K562 (cell line): ENCODE measurements around the gene IQCK. TPM values are rescaled to one million over a fixed set of nuclear protein-coding genes. Genes with fewer than 3 reads are reported as not detected.

Experiments used
- ATAC-seq: fragments of 200-7000 bp; cut with Tn5 transposase; 3 replicates; pipeline ENCODE4 v1.9.1; 2020; ENCODE audit warnings: moderate library complexity
- BruUV-seq: library from RNA; stranded (reverse); fragments of 400-500 nt; replicated peaks from 2 replicates; lab custom pipeline; 2021; lab: Mats Ljungman, UMichigan
- CTCF ChIA-PET: fragments of 300-600 bp; formaldehyde crosslinking; extraction: SDS; loops from one replicate; lab custom pipeline; 2021; ENCODE audit warnings: low intra/inter-chr PET ratio; lab: Yijun Ruan, JAX
- POLR2A ChIA-PET: fragments of 300-600, 350-650 bp; sonication (Branson Sonifier 250); formaldehyde crosslinking; extraction: SDS; loops from one replicate; lab custom pipeline; 2021; ENCODE audit warnings: antibody characterized with exemption, inconsistent platforms; lab: Yijun Ruan, JAX
- DNase-seq, 4 experiments: peaks; one replicate each; pipeline versions ENCODE4 v3.0.0 to v3.0.0-alpha.2; 2011 to 2018; ENCODE audit warnings: low spot score in 3 of 4, mixed read lengths in 3 of 4; ENCODE audit errors: extremely low read depth in 1 of 4
- FAIRE-seq: peaks from 2 replicates; lab custom pipeline; 2011; peaks lifted over from hg19 to GRCh38; lab: Jason Lieb, UNC
- H2AFZ ChIP-seq: 2 replicates; pipeline ENCODE4 v1.6.0; 2011; ENCODE audit warnings: low read depth, low read length, control low read depth, inconsistent platforms
- H3K27ac ChIP-seq: fragments of 200-600 bp; 3 replicates; pipeline ENCODE4 v1.8.0; 2011; ENCODE audit warnings: low read depth, mild to moderate bottlenecking, control low read depth, inconsistent platforms, low read length, moderate library complexity, mixed read lengths; ENCODE audit errors: extremely low read depth
- H3K27me3 ChIP-seq, 2 experiments: fragments of 300-600 bp in 1 of 2; 2 replicates in 1 of 2; 3 replicates in 1 of 2; pipeline versions ENCODE4 v1.6.0 to v1.8.0; 2011; ENCODE audit warnings: inconsistent platforms in 2 of 2, low read length in 2 of 2, mild to moderate bottlenecking in 1 of 2, mixed read lengths in 1 of 2, moderate library complexity in 1 of 2; ENCODE audit not compliant: control insufficient read depth in 2 of 2, insufficient read depth in 2 of 2
- H3K36me3 ChIP-seq: fragments of 300-600 bp; 3 replicates; pipeline ENCODE4 v1.8.0; 2011; ENCODE audit warnings: mild to moderate bottlenecking, low read length, inconsistent platforms; ENCODE audit not compliant: control insufficient read depth, insufficient read depth
- H3K4me1 ChIP-seq, 2 experiments: fragments of 200-600 bp in 1 of 2; replicated peaks in 1 of 2; 2 replicates in 1 of 2; 3 replicates in 1 of 2; pipeline versions ENCODE4 v1.5.1 to v1.8.0; 2011; ENCODE audit warnings: inconsistent platforms in 2 of 2, low read length in 2 of 2, mild to moderate bottlenecking in 1 of 2, mixed read lengths in 1 of 2, moderate library complexity in 1 of 2; ENCODE audit not compliant: control insufficient read depth in 2 of 2, insufficient read depth in 2 of 2
- H3K4me2 ChIP-seq: 2 replicates; pipeline ENCODE4 v1.6.1; 2011; ENCODE audit warnings: low read length, control low read depth, inconsistent platforms, mixed read lengths; ENCODE audit not compliant: insufficient read depth
- H3K4me3 ChIP-seq: fragments of 200-600 bp; sonication (generic), shearing (Covaris generic); 2 replicates; pipeline ENCODE4 v1.5.1; 2016; ENCODE audit warnings: control low read depth, inconsistent platforms
- H3K79me2 ChIP-seq: fragments of 200-600 bp; 3 replicates; pipeline ENCODE4 v1.8.0; 2011; ENCODE audit warnings: low read length, inconsistent platforms; ENCODE audit not compliant: control insufficient read depth, insufficient read depth
- H3K9ac ChIP-seq, 2 experiments: 2 replicates each; pipeline versions ENCODE4 v1.6.0 to v1.6.1; 2011; ENCODE audit warnings: low read depth in 2 of 2, low read length in 2 of 2, control low read depth in 1 of 2, inconsistent platforms in 1 of 2, mild to moderate bottlenecking in 1 of 2, mixed read lengths in 1 of 2; ENCODE audit not compliant: insufficient read depth in 1 of 2
- H3K9me1 ChIP-seq: one replicate; pipeline ENCODE4 v1.6.0; 2011; ENCODE audit warnings: inconsistent platforms, mild to moderate bottlenecking, low read length, moderate library complexity; ENCODE audit not compliant: control insufficient read depth, insufficient read depth
- H3K9me3 ChIP-seq: replicated peaks from 2 replicates; pipeline ENCODE4 v1.5.1; 2011; ENCODE audit warnings: low read depth, low read length, inconsistent platforms; ENCODE audit not compliant: control insufficient read depth, insufficient read depth
- H4K20me1 ChIP-seq: replicated peaks from 2 replicates; pipeline ENCODE4 v1.6.1; 2011; ENCODE audit warnings: low read length, inconsistent platforms, mixed read lengths; ENCODE audit not compliant: control insufficient read depth, insufficient read depth
- EHMT2 ChIP-seq: fragments of 450-650 bp; IDR thresholded peaks from 2 replicates; pipeline ENCODE4 v1.6.1; 2018; ENCODE audit warnings: antibody characterized with exemption
- NR2F6 ChIP-seq: fragments of 450-650 bp; formaldehyde crosslinking; IDR thresholded peaks from 2 replicates; pipeline ENCODE4 v1.4.0; 2020; ENCODE audit warnings: mild to moderate bottlenecking
- PML ChIP-seq: IDR thresholded peaks from 2 replicates; pipeline ENCODE4 v1.6.1; 2012; ENCODE audit warnings: low read length, inconsistent platforms
- ZNF76 ChIP-seq: fragments of 250-450 bp; sonication (Bioruptor Pico); IDR thresholded peaks from 2 replicates; pipeline ENCODE4 v1.4.0; 2020; ENCODE audit warnings: mild to moderate bottlenecking, moderate library complexity, borderline replicate concordance
- WGBS: fragments of 100-300 bp; shearing (Covaris generic); methylation state at CpG from one replicate; pipeline ENCODE4 v1.1.6; 2016; ENCODE audit warnings: low coverage, mixed read lengths; ENCODE audit not compliant: insufficient coverage; ENCODE audit errors: missing lambda C conversion rate; 5-methylcytosine and 5-hydroxymethylcytosine counted together
- in situ Hi-C: fragments of 300-500 bp; cut with MboI; formaldehyde crosslinking; loops from 4 replicates; pipeline ENCODE4 v1.15.0; 2018; ENCODE audit warnings: inconsistent platforms, mixed read lengths
- intact Hi-C: fragments of 100-400 bp; cut with micrococcal nuclease; formaldehyde crosslinking; loops from 2 replicates; pipeline ENCODE4 v1.14.2; 2022
- polyA plus RNA-seq, 8 experiments: library from polyadenylated mRNA; depleted of rRNA in 4 of 8; stranded (reverse) in 5 of 8; unstranded in 3 of 8; fragments of >200 nt; fragmentation: Nextera tagmentation in 2 of 8; fragmentation: Illumina TruSeq in 1 of 8; extraction: Ambion mirVana in 2 of 8; extraction: Trizol in 1 of 8; gene quantifications; 2 replicates each; pipeline versions ENCODE4 v1.2.1 to v1.2.3, GENCODE V29; 2011 to 2014; ENCODE audit warnings: inconsistent platforms in 1 of 8, missing spikeins in 1 of 8
- total RNA-seq, 7 experiments: library from RNA; depleted of rRNA in 6 of 7; stranded (reverse); fragments of >200 nt in 6 of 7; fragmentation: Illumina TruSeq in 2 of 7; extraction: Trizol in 2 of 7; gene quantifications; 2 replicates each; pipeline versions ENCODE4 v1.2.1 to v1.2.3, GENCODE V29; 2011 to 2021; ENCODE audit warnings: low replicate concordance in 1 of 7
- TF ChIP-seq, protein P1 (sequence below): sonication (generic); formaldehyde crosslinking; IDR thresholded peaks from 2 replicates; pipeline ENCODE4 v1.9.0; 2022; ENCODE audit warnings: mild to moderate bottlenecking, missing genetic modification reagents
- TF ChIP-seq, protein P2 (sequence below): fragments of 200-400 bp; formaldehyde crosslinking; IDR thresholded peaks from 2 replicates; pipeline ENCODE4 v1.6.1; 2017; ENCODE audit warnings: mild to moderate bottlenecking, low read depth, low read length, moderate library complexity

The IQCK gene
- total and polyA plus RNA-seq, 9 of the 15 experiments (the other 6 are each of a cell fraction or from before 2014, with no cell fraction given) = 5.2 to 12.2 (median 7.3) TPM

DNA sequence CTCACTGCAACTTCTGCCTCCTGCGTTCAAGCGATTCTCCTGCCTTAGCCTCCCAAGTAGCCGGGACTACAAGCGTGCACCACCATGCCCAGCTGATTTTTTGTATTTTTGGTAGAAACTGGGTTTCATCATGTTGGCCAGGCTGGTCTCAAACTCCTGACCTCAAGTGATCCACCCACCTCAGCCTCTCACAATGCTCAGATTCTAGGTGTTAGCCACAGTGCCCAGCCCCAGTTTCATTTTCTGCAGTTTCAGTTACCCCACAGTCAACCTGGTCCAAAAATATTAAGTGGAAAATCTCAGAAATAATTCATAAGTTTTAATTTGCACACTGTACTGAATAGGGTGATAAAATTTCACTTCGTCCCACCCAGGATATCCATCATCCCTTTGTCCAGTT lies 28.7 kb upstream of the IQCK start:
- Histone ChIP-seq H3K9ac (no peak overlapping the region), H3K4me1 (no peaks in the 10 kb centered on the region), H3K9me1 (no peaks in the 10 kb centered on the region), H3K79me2 (no peaks in the 10 kb centered on the region), H3K4me3 (no peak overlapping the region), H2AFZ (no peak overlapping the region), H3K27ac (no peak overlapping the region), H3K4me2 (no peak overlapping the region), H3K36me3 (peaks cover 2% of the 10 kb centered on the region; the same call in 1 of the 3 replicates), H3K27me3 (no peaks in the 10 kb centered on the region), H4K20me1 (no peaks in the 10 kb centered on the region; the same call in 1 of the 2 replicates), H3K9me3 (no peaks in the 10 kb centered on the region)
- ChIA-PET POLR2A (interaction anchor here (0.8 kb wide), 1 partner anchor 51 kb away, joined by 3 read pairs; no protein-coding TSS in a partner anchor), CTCF (no interaction called here)
- TF ChIP-seq, protein P1, sequence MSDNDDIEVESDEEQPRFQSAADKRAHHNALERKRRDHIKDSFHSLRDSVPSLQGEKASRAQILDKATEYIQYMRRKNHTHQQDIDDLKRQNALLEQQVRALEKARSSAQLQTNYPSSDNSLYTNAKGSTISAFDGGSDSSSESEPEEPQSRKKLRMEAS = no peak
- no peak for TF ChIP-seq NR2F6 (CRISPR knock-in tag)
- no peak for TF ChIP-seq PML
- no peak for TF ChIP-seq ZNF76 (CRISPR knock-in tag)
- TF ChIP-seq, protein P2, sequence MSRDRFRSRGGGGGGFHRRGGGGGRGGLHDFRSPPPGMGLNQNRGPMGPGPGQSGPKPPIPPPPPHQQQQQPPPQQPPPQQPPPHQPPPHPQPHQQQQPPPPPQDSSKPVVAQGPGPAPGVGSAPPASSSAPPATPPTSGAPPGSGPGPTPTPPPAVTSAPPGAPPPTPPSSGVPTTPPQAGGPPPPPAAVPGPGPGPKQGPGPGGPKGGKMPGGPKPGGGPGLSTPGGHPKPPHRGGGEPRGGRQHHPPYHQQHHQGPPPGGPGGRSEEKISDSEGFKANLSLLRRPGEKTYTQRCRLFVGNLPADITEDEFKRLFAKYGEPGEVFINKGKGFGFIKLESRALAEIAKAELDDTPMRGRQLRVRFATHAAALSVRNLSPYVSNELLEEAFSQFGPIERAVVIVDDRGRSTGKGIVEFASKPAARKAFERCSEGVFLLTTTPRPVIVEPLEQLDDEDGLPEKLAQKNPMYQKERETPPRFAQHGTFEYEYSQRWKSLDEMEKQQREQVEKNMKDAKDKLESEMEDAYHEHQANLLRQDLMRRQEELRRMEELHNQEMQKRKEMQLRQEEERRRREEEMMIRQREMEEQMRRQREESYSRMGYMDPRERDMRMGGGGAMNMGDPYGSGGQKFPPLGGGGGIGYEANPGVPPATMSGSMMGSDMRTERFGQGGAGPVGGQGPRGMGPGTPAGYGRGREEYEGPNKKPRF = no peak
- TF ChIP-seq EHMT2 = no peak
- in situ Hi-C loops = no loop called here
- intact Hi-C loops = no loop called here
- no peak for FAIRE-seq
- DNase-seq = no peak
- BruUV-seq = no TSS peak
- no peak for ATAC-seq
- WGBS = 75% methylated on average over 5 of the region's 5 CpGs
